ENCODE data around the gene LDLRAD3.

The LDLRAD3 gene

DNA sequence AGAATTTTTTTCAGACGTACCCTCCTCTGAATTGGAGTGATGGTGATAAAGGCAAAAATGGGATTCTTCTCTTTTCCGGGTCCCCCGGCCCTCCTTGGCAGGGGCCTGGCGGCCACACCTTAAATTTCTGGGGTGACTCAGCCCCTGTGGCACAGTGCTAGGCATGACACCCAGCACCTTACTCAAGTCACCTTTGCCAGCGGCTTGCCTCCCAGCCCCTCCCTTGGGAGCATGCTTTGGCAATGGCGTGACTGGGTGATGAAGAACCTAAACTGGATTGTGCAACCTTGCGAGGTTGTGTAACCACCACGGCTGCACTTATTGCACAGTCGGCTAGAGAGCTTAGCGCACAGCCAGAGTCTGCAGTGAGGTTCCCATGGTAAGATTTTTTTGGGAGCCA is 16.2 kb upstream of the LDLRAD3 start:
- DNase-seq (ENCODE audit: low read depth): peak; percentile 92

DNA sequence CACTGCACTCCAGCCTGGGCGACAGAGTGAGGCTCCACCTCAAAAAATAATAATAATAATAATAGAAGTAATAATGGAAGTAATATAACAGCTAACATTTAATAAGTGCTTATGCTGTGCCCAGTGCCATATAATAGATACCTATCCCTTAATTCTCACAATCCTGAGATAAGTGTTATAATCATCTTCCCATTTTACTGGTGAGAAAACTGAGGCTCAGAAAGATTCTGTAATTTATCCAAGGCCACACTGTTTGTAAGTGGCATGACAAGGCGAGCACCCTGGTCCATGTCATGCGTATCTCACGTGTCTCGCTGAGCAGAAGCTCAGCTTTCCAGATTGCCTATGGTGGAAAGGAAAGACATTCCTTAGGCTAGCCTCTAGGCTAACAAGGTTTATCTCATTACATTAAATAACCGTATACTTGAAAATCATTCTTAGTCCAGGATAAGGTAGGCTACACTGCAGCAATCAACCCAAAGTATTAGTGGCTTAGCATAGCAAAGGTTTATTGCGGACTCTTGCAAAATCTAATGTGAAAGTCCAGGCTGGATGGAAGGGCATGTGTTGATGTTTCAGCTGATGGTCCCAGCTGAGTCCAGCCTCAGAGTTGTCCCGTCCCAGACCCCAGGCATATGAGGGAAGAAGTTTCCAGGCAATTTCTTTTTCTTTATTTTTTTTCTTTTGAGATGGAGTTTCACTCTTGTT is 15.0 kb upstream of the LDLRAD3 start:
- DNase-seq (ENCODE audit: low read depth): no peak

DNA sequence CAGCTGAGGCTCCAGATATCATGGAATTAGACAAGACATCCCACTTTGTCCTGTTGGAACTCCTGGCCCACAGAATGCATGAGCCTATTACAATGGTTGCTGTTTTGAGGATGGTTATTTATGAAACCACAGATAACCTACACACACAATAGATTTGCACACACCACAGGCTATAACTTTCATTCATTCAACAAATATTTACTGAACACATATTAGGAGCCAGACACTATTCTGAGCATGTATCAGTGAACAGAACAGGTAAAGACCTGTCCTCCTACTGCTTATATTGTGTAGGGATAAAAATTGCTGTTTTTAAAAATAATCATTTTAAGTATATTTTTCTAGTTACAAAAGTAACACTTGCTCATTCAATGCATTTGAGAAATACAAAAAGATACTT is 13.4 kb upstream of the LDLRAD3 start:
- no peak for DNase-seq (ENCODE audit: low read depth)

DNA sequence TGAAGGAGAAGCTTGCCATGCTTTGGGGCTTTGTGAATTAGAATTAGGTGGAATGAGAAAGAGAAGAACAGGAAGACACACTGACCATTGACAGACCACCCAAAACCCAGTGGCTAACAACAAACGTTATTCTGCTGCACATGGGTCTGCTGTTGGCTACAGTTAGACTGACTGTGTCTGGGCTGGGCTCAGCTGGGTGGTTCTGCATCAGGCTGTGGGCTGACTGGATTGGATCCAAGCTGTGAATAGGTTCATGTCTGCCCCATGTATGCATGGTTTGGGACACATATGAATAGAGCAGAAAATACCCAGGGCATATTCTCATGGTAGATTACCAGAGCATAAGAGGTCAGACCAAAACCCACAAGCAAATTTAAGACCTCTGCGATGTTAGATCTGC is 11.7 kb upstream of the LDLRAD3 start:
- no peak for DNase-seq (ENCODE audit: low read depth)

DNA sequence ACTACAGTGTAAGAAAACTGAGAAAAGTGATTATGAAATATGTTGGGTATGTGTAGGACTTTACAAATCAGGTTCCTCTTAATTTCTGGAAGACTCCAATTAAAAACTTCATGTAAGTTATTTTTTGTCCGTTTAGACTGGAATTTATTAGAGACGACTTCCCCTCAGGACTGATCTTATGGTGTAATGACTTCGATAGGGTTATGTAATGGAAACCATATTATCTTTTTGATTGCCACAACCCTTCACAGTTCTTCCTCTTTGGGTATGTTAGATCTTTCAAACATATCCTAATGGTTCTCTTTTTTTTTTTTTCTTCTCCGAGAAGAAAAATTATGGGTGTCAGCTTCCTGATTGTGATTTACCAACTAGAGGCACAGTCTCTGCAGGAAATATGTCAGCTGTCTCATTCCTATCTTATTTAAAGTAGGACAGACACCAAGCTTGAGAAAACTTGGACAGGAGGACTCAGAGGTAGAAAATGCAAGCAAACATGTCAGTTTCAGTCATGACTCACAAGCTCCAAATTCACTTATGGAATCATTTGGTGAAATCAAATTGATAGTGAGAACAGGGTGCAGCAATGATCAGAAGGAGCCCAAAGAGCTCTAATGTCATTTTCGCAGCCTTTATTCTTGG is 11.1 kb upstream of the LDLRAD3 start:
- DNase-seq (ENCODE audit: low read depth): peak; percentile 48

DNA sequence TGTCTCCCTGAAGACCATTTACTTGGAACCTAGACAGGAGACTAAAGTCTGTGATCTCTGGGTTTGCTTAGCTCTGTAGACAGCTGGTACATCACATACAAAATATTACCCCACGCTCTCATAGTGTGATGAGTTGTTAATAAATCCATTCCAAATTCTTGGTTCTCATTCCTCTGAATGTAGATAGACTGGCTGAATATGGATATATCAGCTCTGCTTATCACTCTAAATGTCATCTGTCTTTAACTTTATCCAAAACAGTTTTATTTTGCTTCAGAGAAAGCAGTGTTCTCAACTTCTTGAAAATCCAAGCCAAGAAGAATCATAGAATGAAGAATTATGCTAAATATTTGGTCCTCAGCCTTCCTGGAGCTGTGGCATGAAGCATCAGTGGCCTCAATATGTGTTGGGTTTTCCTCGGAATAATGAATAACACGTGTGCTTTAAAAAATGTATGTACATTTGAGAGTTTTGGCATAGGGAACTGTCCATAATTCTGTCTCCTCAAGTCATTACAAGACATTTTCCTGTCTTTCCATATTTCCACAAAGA is 10.5 kb upstream of the LDLRAD3 start:
- DNase-seq (ENCODE audit: low read depth): no peak

DNA sequence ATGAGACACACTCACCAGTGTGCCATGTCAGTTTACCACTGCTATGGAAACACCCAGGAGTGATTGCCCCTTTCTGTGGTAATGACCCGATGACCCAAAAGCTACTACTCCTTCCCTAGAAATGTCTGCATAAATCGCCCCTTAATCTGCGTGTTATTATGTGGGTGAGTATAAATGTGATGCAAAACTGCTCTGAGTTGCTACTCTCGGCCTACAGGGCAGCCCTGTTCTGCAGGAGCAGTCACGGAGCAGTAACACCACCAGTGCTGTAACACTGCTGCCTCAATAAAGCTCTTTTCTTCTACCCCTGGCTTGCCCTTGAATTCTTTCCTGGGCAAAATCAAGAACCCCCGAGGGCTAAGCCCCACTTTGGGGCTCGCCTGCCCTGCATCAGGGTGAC is 9.6 kb upstream of the LDLRAD3 start:
- DNase-seq (ENCODE audit: low read depth): no peak

DNA sequence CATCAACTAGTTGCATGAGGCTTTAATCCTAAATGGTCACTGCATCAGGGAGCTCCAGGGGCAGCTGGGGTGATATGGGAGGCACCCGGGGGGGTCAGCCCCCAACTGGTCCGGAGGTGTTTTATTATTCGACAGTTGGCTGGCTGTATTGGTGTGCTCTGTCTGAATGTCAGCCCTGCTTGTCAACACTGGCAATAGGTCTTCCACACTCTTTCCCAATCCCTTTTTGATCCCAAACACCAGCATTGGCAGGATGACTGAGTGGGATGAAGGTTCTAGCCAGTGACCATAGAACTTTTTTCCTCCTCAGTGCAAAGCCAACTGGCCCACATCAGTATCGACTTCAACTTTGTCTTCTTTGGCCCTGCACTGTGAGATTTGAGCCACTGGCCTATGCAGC is 8.9 kb upstream of the LDLRAD3 start:
- DNase-seq (ENCODE audit: low read depth): no peak

DNA sequence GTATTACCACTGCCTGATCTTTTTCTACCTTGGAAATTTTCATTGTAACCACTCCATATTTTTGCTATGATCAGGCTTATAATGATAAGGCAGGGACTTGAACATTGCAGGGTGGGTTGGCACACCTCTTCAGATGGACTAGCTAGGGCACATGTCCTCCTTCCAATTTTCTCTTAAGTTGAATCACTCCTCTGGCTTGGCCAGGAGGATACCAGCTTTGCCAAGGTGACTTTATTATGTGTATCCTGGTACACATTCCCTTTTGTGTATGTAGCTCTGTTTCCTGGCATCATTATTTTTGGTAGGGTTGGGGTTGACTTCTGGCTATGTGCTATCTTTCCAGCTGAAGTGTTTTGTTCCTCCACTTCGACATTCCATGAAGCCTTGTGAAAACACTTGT is 8.5 kb upstream of the LDLRAD3 start:
- no peak for DNase-seq (ENCODE audit: low read depth)

DNA sequence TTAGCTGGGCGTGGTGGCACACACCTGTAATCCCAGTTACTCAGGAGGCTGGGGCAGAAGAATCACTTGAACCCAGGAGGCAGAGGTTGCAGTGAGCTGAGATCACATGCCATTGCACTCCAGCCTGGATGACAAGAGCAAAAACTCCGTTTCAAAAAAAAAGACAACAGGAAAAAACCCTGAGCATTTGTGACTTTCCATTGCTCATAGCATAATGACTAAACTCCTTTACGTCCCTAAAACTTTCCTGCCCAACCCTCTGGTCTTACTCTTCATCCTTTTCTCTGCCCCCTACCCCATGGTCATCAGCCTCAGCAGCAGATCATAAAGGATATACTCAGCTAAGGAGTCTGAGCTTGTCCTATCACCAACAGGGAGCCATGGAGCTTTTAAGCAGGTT is 6.8 kb upstream of the LDLRAD3 start:
- DNase-seq (ENCODE audit: low read depth): no peak

DNA sequence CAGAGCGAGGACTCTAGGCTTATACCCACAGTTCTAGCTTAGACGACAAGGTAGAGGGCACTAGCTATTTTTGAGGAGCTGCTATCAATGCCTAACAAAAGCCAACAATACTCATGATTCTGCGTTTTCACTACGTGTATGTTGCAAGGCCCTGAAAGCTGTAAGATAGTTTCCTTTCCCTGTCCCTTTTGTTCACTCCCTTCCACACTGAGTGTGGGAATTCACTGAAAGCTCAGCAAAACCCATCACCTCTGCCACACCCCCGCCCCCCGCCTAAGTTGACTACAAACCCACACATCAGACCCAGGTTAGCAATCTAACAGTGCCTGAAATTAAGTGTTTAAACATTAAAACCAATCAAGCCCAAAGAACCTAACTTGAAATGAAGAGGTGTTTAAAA is 6.2 kb upstream of the LDLRAD3 start:
- DNase-seq (ENCODE audit: low read depth): no peak

DNA sequence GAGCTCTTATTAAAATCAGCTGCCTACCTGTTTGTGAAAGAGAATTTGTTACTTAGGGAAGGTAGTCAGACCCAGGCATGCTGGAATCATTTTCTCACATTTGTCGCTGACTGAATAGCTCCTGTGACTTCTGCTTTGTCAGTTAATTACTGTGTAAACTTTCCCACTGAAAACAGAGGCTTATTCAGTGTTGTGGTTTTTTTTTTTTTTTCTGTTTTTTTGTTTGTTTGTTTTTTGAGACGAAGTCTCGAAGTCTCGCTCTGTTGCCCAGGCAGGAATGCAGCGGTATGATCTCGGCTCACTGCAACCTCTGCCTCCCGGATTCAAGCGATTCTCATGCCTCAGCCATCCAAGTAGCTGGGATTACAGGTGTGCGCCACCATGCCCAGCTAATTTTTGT is 5.6 kb upstream of the LDLRAD3 start:
- no peak for DNase-seq (ENCODE audit: low read depth)

DNA sequence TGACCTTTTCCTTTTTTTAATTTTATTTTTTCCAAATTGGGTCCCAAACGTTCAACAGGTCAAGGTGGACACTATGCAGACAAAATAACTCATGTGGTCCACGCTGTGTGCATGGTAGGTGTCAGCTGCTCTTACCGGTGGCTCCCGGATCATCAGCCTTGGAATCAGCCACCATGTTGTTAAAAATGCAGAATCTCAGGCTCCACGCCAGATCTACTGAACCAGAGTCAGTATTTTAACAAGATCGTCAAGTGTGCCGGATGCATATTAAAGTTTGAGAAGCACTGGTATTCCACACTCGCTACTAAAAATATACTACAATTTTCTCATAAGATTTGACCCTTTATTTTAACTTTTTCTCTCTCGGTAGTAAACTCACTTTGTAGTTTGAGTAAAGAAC is 553 bp upstream of the LDLRAD3 start:
- no peak for DNase-seq (ENCODE audit: low read depth)

DNA sequence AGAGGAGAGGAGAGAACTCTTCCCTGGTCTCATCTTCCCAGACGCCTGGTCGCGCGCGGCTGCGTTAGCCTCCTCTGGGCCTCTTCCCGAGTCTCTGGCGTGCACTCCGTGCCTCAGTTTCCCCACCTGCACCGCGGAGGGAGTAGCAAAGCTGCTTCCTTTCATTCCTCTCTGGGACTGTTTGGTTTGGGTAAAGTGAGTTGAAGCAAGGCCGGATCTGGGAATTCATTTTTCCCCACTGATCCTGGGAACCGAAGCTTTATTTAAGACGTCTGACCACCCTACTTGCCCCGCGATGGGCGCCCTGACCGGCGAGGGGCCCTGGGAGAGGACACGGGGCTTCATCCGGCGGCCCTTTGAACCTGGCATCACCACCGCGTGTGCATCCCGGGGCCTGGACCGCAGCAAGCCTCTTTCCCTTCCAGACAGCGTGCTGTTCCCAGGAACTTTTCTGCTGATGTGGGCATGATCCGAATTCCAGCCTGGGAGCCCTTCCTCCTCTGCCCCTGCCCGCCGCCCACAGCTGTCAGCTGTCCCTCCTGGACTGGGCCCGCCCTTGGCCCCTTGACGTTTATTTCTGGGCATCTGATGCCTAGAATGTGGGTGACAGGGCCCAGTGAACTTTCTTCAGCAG is 758 bp downstream of the LDLRAD3 start:
- no peak for DNase-seq (ENCODE audit: low read depth)

DNA sequence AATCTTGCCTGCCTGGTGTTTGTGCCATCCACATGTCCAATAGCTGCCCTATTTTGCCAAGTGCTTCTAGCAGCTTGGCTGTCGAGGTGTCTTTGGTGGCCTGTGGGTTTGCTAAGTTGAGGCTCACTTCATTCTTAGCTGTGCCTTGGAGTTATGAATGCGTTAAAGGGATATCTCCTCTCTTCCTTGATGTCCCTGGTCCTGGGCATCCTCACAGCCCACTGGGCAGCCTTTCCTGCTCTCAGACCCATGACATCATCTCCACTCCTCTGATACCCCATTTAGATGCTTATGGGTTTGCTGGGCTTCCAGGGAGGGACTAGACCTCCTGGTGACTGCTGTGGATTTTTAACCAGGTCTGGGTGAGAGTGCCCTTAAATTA is 1.3 kb downstream of the LDLRAD3 start:
- DNase-seq (ENCODE audit: low read depth): no peak

DNA sequence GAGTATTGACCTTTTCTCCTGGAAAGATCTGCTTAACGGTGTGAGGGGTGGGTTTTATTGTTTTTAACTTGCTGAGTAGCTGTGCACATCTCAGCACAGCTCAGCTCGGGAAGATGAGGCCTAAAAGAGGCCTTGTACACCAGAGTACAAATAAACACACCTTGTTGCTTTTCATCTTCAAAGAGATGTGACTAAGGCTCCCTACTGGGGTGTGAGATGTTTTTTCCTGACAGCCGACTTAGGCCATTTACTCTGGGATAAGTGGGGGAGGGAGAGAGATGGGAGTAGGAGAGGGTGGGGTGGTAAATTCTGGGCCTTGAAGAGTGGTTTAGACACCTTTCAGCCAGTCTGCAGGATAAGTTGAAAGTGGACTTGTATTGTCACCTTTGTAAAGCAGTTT is 2.9 kb downstream of the LDLRAD3 start:
- no peak for DNase-seq (ENCODE audit: low read depth)

DNA sequence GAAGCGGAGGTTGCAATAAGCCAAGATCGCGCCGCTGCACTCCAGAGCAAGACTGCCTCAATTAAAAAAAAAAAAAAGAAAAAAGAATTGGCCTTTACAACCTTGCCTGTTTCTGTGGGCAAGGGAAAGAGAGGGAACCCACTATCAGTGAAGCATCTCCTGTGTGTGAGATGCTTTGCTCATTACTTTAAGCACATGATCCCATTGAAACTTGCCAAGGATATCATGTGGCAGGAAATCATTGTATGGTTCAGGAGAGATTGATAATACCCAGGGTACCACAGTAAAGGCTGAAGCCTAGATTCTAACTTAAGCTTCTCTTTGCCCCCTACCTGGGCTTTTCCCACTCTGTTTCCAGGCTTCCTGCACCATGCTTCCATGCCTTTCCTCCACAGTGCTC is 3.6 kb downstream of the LDLRAD3 start:
- DNase-seq (ENCODE audit: low read depth): no peak

DNA sequence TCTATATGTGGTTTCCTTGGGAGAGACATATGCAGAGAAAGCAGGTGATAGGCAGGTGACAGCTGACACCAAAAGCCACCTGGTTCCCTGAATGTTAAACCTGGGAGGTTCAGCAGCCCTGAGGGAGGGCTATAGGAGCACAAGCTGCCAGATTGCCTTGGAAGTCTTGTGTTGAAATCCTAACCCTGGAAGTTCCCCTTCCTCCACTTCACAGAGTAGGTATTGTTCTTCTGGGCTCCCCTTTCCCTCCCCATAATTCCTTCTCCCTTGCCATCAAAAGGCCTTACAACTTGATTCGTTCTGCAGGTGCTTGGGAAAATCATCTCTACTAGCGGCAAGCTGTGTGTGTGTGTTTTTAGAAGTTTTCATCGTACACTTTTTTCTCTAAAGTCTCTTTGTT is 5.4 kb downstream of the LDLRAD3 start:
- DNase-seq (ENCODE audit: low read depth): no peak

DNA sequence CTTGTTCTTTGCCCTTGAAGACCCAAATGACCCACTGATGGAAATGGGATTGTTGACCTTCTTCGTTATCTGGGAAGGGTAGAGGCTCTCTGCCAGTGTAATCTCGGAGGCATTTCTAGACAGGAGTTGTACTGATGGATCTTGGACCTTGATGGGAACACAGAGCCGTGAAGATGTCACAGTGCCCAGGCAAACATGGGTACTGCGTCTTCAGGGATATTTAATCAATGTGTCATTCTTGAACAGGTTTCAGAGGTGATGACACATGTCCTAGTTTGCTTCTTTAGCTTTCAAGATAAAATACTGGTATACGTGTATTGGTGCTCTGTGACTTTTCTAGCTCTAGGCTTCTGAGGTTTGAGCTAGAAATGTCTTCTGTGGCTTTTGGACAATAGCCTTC is 6.2 kb downstream of the LDLRAD3 start:
- no peak for DNase-seq (ENCODE audit: low read depth)

DNA sequence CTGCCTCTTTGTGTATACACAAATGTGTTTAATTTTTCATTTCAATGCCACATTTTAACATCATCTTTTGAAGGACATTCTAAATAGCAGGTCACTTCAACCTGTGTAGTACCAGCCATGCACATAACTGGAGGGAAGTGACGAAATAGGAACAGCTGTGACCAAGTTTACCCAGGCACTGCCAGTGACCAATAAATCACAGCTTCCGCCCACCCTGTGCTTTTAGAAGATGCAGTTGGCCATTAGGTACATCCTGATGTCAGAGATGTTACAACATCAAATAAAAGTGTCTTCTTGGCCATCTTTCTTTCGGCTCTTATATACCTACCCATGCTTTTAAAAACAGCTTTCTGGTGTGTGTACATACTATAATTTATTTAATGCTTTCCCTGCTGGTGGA is 7.8 kb downstream of the LDLRAD3 start:
- no peak for DNase-seq (ENCODE audit: low read depth)

DNA sequence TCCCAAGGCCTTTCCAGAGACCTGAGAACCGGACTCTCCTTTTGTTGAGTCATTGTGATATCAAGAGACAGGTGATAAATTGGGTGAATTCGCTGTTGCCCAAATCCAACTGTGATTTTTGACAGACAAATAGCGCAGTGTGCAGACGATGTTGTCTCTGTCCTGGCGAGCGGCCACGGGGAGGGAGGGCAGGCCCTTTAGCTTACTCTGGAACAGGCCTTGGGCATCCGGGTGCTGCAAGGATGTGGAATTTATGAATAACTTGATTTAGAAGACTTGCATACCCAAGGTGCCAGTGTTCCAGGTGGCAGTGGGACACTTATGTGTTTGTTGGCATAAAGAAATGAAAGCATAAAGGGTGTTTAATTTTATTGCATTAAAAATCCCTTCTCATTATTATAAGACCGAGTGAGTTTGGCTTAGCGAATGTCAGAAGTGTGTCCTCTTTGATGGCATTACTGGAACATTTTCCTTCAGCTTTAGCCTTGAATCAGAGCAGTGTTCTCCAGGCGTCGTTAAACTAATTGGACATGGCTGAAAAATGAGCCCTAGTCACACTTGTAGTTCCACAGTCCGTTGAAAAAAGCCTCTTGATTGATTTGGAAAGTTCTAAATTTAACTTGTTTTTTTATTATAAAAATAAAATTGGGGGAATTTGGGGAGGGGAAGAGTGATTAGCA is 9.4 kb downstream of the LDLRAD3 start:
- DNase-seq (ENCODE audit: low read depth): peak; percentile 32

DNA sequence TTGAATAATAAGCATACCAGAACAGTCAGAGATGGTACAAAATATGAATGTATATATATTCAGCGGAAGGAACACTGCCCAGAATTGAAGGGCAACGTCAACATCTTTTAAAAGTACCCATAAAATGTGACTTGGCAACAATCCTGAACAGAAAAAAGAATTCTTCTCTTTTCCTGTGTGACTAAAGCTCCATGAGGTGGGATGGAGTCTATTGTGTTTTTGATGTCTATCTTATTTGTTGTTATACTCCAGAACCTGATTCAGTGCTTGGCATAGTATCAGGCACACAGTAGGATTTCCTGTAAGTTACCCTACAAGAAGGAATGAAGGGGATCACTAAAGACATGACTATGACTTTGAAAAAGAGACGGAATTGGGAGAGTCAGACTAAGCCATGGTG is 10.3 kb downstream of the LDLRAD3 start:
- no peak for DNase-seq (ENCODE audit: low read depth)

DNA sequence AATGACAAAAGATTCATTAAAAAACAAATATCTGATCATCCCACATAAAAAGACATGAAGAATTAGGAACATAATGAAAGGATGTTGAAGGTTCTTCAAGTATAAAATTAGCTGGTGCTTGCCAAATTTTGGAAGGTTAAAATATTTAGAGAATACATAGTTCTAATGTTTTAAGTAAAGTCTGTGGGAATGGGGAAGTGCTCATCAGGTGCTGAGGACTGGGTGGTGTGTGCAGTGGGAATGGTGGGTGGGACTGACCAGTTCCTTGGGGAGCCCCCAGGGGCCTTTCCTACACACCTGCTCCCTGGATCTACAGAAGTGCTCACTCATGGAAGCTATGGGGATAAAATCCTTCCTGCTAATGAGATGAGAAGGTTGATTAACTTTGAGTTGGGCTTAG is 11.8 kb downstream of the LDLRAD3 start:
- no peak for DNase-seq (ENCODE audit: low read depth)
